Gastrocnemius medialis (tissue), 4 donors: ENCODE measurements around the gene PCK2. TPM values are rescaled to one million over a fixed set of nuclear protein-coding genes. Genes with fewer than 3 reads are reported as not detected.
A peak's percentile ranks its signal among the peaks of the same experiment; 100 is the strongest.

Experiments used
- ATAC-seq, 2 donors: fragments of 150-250 bp; one replicate each; pipeline ENCODE4 v1.9.1; 2016
- DNase-seq, 2 donors: peaks; one replicate each; pipeline ENCODE4 v3.0.0-alpha.2; 2019
- H3K27ac ChIP-seq, 4 donors: fragments of 200-600 bp; sonication (generic); 1 replicate in 1 of 4; 2 replicates in 3 of 4; pipeline ENCODE4 v1.5.1; 2016 to 2018; ENCODE audit warnings: mild to moderate bottlenecking in 2 of 4, moderate library complexity in 1 of 4
- H3K27me3 ChIP-seq, 3 donors: fragments of 200-600 bp; sonication (generic) in 2 of 3; 1 replicate in 1 of 3; 2 replicates in 2 of 3; pipeline versions ENCODE4 v1.5.1 to v1.6.0; 2016 to 2019; ENCODE audit warnings: mild to moderate bottlenecking in 1 of 3, moderate library complexity in 1 of 3
- H3K36me3 ChIP-seq, 2 donors: fragments of 200-600 bp; sonication (generic) in 1 of 2; one replicate each; pipeline ENCODE4 v1.5.1; 2017 to 2018
- H3K4me1 ChIP-seq, 2 donors: fragments of 200-600 bp; sonication (generic) in 1 of 2; one replicate each; pipeline ENCODE4 v1.5.1; 2016 to 2017; ENCODE audit warnings: mild to moderate bottlenecking in 2 of 2
- H3K4me3 ChIP-seq, 4 donors: fragments of 200-600 bp; sonication (generic) in 3 of 4; 1 replicate in 1 of 4; 2 replicates in 3 of 4; pipeline ENCODE4 v1.5.1; 2016 to 2019; ENCODE audit warnings: mild to moderate bottlenecking in 2 of 4
- H3K9me3 ChIP-seq, 3 donors: fragments of 200-600 bp; sonication (generic) in 2 of 3; 1 replicate in 1 of 3; 2 replicates in 2 of 3; pipeline ENCODE4 v1.5.1; 2016 to 2019
- CTCF ChIP-seq, 5 experiments: fragments of 450-650 bp in 3 of 5; fragments of 200-600 bp in 2 of 5; sonication (generic) in 2 of 5; IDR thresholded peaks in 4 of 5; conservative IDR thresholded peaks in 1 of 5; 1 replicate in 4 of 5; 2 replicates in 1 of 5; pipeline ENCODE4 v1.5.1; 2016 to 2019; ENCODE audit warnings: antibody characterized with exemption in 5 of 5, mild to moderate bottlenecking in 3 of 5, moderate library complexity in 3 of 5
- POLR2A ChIP-seq, 2 donors: fragments of 450-650 bp; IDR thresholded peaks; one replicate each; pipeline ENCODE4 v1.6.1; 2017; ENCODE audit warnings: antibody characterized with exemption in 2 of 2, mild to moderate bottlenecking in 2 of 2, moderate library complexity in 2 of 2
- in situ Hi-C, 4 donors: fragments of 200-750 bp; cut with MboI; loops; one replicate each; pipeline versions ENCODE4 v1.15.0 to v1.8.0; 2017; ENCODE audit warnings: low sequenced_read_pairs in 4 of 4
- intact Hi-C: fragments of 100-400 bp; cut with DNase I; formaldehyde crosslinking; loops from one replicate; pipeline ENCODE4 v1.15.1; 2023; ENCODE audit warnings: low total_unique reads
- total RNA-seq, 4 donors: library from RNA; depleted of rRNA; stranded (reverse); fragments of >200 nt; gene quantifications; one replicate each; pipeline versions ENCODE4 v1.1.0 to v1.2.3, GENCODE V29; 2016

Gene PCK2
- total RNA-seq, 4 donors from 2014 or later, result 1.9 to 9.8 (median 3.6) TPM

- in situ Hi-C loops, result loop anchor here in 2 of 4 donors (5.0 kb wide), 3 partner anchors 34 to 104 kb away; partner anchors contain the start of genes IRF9 (in 1 of the 2) and PCK2 (in 1 of the 2)
- Histone ChIP-seq H3K4me1 (no peaks in the 10 kb centered on the region), H3K4me3 (no peak overlapping the region), H3K27ac (no peak overlapping the region), H3K36me3 (no peaks in the 10 kb centered on the region), H3K27me3 (peaks cover 0 to 3% (median 0%) of the 10 kb centered on the region in 3 donors), H3K9me3 (no peaks in the 10 kb centered on the region)
- peak; percentile 58 to 60 for DNase-seq
- intact Hi-C loops, result loop anchor here (1.0 to 2.0 kb wide), 3 partner anchors 32 to 102 kb away; partner anchors contain the start of gene IRF9
- ATAC-seq, result peak; percentile 93 to 96
- TF ChIP-seq CTCF (IDR thresholded peaks at IDR 0.05 in 4 of 5, conservative IDR thresholded peaks at IDR 0.05 in 1 of 5) (peak; percentile 74 to 95 (median 88)), POLR2A (IDR thresholded peaks at IDR 0.05) (no peak)
These were observed 35.7 kb upstream of the PCK2 start for GRCh38 chr14:24058260-24058950.

GRCh38 chr14:24058951-24059475 lies 35.1 kb upstream of the PCK2 start:
- Histone ChIP-seq H3K4me3 (no peak overlapping the region), H3K27me3 (peaks cover 0 to 3% (median 0%) of the 10 kb centered on the region in 3 donors), H3K27ac (no peak overlapping the region), H3K4me1 (no peaks in the 10 kb centered on the region), H3K9me3 (no peaks in the 10 kb centered on the region), H3K36me3 (no peaks in the 10 kb centered on the region)
- no peak for DNase-seq
- in situ Hi-C loops, result loop anchor here in 2 of 4 donors (5.0 kb wide), 3 partner anchors 33 to 103 kb away; partner anchors contain the start of genes IRF9 (in 1 of the 2) and PCK2 (in 1 of the 2)
- no peak for TF ChIP-seq CTCF (IDR thresholded peaks at IDR 0.05 in 4 of 5, conservative IDR thresholded peaks at IDR 0.05 in 1 of 5)
- TF ChIP-seq POLR2A (IDR thresholded peaks at IDR 0.05), result no peak
- ATAC-seq, result no peak
- intact Hi-C loops, result loop anchor here (1.0 to 2.0 kb wide), 3 partner anchors 31 to 102 kb away; partner anchors contain the start of gene IRF9

- Histone ChIP-seq H3K36me3 (no peaks in the 10 kb centered on the region), H3K9me3 (no peaks in the 10 kb centered on the region), H3K4me3 (no peak overlapping the region), H3K27ac (no peak overlapping the region), H3K27me3 (peaks cover 0 to 2% (median 0%) of the 10 kb centered on the region in 3 donors), H3K4me1 (no peaks in the 10 kb centered on the region)
- TF ChIP-seq CTCF (IDR thresholded peaks at IDR 0.05 in 4 of 5, conservative IDR thresholded peaks at IDR 0.05 in 1 of 5) (no peak), POLR2A (IDR thresholded peaks at IDR 0.05) (no peak)
- intact Hi-C loops (loop anchor here (2.0 kb wide), 1 partner anchor 101 kb away; the partner anchor contains the start of gene IRF9), in situ Hi-C loops (loop anchor here in 2 of 4 donors (5.0 kb wide), 3 partner anchors 32 to 102 kb away; partner anchors contain the start of genes IRF9 (in 1 of the 2) and PCK2 (in 1 of the 2))
- ATAC-seq (no peak), DNase-seq (no peak)
These were observed 34.2 kb upstream of the PCK2 start for GRCh38 chr14:24059841-24060388.

GRCh38 chr14:24060443-24060842 lies 33.7 kb upstream of the PCK2 start:
- H3K4me1 ChIP-seq, result no peaks in the 10 kb centered on the region
- H3K27me3 ChIP-seq, result no peaks in the 10 kb centered on the region
- intact Hi-C loops (no loop called here), in situ Hi-C loops (no loop called here)
- DNase-seq (no peak), ATAC-seq (no peak)
- H3K27ac ChIP-seq, result no peak overlapping the region
- no peaks in the 10 kb centered on the region for H3K9me3 ChIP-seq
- no peaks in the 10 kb centered on the region for H3K36me3 ChIP-seq
- TF ChIP-seq CTCF (IDR thresholded peaks at IDR 0.05 in 4 of 5, conservative IDR thresholded peaks at IDR 0.05 in 1 of 5) (no peak), POLR2A (IDR thresholded peaks at IDR 0.05) (no peak)
- no peak overlapping the region for H3K4me3 ChIP-seq
